ENCODE measurements around the gene NKAIN2. TPM values are rescaled to one million over a fixed set of nuclear protein-coding genes. Genes with fewer than 3 reads are reported as not detected.

NKAIN2 gene
- total RNA-seq, 1 experiment from 2014 or later: not detected

DNA sequence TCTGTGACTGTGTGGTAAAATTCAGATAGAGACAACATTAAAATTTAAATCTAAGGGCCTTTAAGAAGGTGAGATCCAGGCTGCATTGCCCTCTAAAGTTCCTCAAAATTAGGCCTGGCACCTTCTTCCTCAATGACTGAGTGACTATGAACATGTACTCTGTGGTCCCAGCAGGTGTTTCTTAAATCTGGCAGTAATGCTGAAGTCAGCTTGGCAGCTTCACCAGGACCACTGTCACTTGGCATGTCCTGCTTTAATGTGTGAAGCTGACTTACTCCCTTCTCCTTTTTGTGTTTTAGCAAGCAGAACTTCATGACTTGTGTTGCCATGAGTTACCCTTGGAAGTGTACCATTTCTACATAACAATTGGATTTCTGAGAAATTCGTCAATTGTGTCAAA lies 141.7 kb downstream of the NKAIN2 start:
- no peak overlapping the region for H2AFZ ChIP-seq (ENCODE audit: low read depth, low read length, poor library complexity, severe bottlenecking)
- H3K4me1 ChIP-seq (ENCODE audit: control insufficient read depth in 1 of 2, insufficient read depth in 2 of 2, low read length in 2 of 2): no peaks in the 10 kb centered on the region
- DNase-seq (ENCODE audit: low read depth, low spot score): no peak
- intact Hi-C loops (cut with micrococcal nuclease): no loop called here
- H4K20me1 ChIP-seq (ENCODE audit: insufficient read depth): no peaks in the 10 kb centered on the region
- no peaks in the 10 kb centered on the region for H3K27me3 ChIP-seq (ENCODE audit: insufficient read depth, low read length)
- H3K9me2 ChIP-seq (ENCODE audit: insufficient read depth): no peaks in the 10 kb centered on the region
- no peak for ATAC-seq
- H3K4me3 ChIP-seq (replicated peaks in 1 of 2; ENCODE audit: low read depth in 1 of 2, low read length in 2 of 2): no peak overlapping the region
- H3K4me2 ChIP-seq (ENCODE audit: low read length): no peak overlapping the region
- no peak for TF ChIP-seq JUND (IDR thresholded peaks at IDR 0.05)
- TF ChIP-seq CEBPB (IDR thresholded peaks at IDR 0.05; ENCODE audit: low read depth): no peak
- no peak for TF ChIP-seq ZNF274 (IDR thresholded peaks at IDR 0.05; ENCODE audit: low read depth, low read length)
- TF ChIP-seq EZH2phosphoT487 (IDR thresholded peaks at IDR 0.05; ENCODE audit: borderline replicate concordance): no peak
- no peak overlapping the region for H3K27ac ChIP-seq (ENCODE audit: low read depth, low read length)
- no peak overlapping the region for H3K9ac ChIP-seq (ENCODE audit: low read length)
- no peaks in the 10 kb centered on the region for H3K79me2 ChIP-seq (ENCODE audit: insufficient read depth, low read length)
- no peaks in the 10 kb centered on the region for H3K36me3 ChIP-seq (ENCODE audit: control insufficient read depth in 1 of 2, insufficient read depth in 2 of 2, low read length in 2 of 2)
- CTCF ChIA-PET: no interaction called here
- H3K9me3 ChIP-seq (ENCODE audit: control insufficient read depth in 1 of 2, insufficient read depth in 1 of 2, low read depth in 1 of 2, low read length in 2 of 2): no peaks in the 10 kb centered on the region
- RAD21 ChIA-PET (ENCODE audit: low non-redundant PET in 1 of 2, low total read pairs in 2 of 2, uncharacterized antibody in 2 of 2, unreplicated experiment in 2 of 2): no interaction called here
- no TSS peak for BruUV-seq (replicated peaks)
- POLR2A ChIA-PET: no interaction called here

DNA sequence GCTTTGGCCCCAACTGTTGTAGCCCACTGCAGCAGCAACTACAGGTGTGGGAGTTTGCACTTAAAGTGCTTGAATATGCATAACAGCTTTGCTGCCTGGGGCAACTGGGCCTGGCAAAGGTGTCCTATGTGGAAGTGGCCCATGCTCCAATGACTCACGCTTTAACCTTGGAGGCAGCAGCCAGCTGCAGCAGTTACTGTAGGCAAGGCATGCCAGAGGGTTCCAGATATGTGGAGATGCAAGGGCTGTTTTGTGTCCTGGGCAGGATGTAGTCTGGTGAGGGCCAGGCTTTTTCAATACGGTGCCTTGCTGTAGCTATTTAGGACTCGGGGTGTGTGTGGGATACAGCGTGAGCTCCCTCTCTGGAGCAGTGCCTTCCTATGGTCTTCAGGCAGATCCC lies 150.3 kb downstream of the NKAIN2 start:
- no peaks in the 10 kb centered on the region for H3K79me2 ChIP-seq (ENCODE audit: insufficient read depth, low read length)
- H3K9ac ChIP-seq (ENCODE audit: low read length): no peak overlapping the region
- no peak overlapping the region for H3K4me3 ChIP-seq (replicated peaks in 1 of 2; ENCODE audit: low read depth in 1 of 2, low read length in 2 of 2)
- no peaks in the 10 kb centered on the region for H4K20me1 ChIP-seq (ENCODE audit: insufficient read depth)
- no peaks in the 10 kb centered on the region for H3K36me3 ChIP-seq (ENCODE audit: control insufficient read depth in 1 of 2, insufficient read depth in 2 of 2, low read length in 2 of 2)
- DNase-seq (ENCODE audit: low read depth, low spot score) (no peak), ATAC-seq (no peak)
- BruUV-seq (replicated peaks): no TSS peak
- intact Hi-C loops (cut with micrococcal nuclease): no loop called here
- no peak overlapping the region for H3K4me2 ChIP-seq (ENCODE audit: low read length)
- H3K4me1 ChIP-seq (ENCODE audit: control insufficient read depth in 1 of 2, insufficient read depth in 2 of 2, low read length in 2 of 2): no peaks in the 10 kb centered on the region
- H3K9me3 ChIP-seq (ENCODE audit: control insufficient read depth in 1 of 2, insufficient read depth in 1 of 2, low read depth in 1 of 2, low read length in 2 of 2): no peaks in the 10 kb centered on the region
- H2AFZ ChIP-seq (ENCODE audit: low read depth, low read length, poor library complexity, severe bottlenecking): no peak overlapping the region
- H3K9me2 ChIP-seq (ENCODE audit: insufficient read depth): no peaks in the 10 kb centered on the region
- ChIA-PET POLR2A (no interaction called here), RAD21 (ENCODE audit: low non-redundant PET in 1 of 2, low total read pairs in 2 of 2, uncharacterized antibody in 2 of 2, unreplicated experiment in 2 of 2) (no interaction called here), CTCF (no interaction called here)
- no peaks in the 10 kb centered on the region for H3K27me3 ChIP-seq (ENCODE audit: insufficient read depth, low read length)
- no peak overlapping the region for H3K27ac ChIP-seq (ENCODE audit: low read depth, low read length)
- TF ChIP-seq, protein P1, sequence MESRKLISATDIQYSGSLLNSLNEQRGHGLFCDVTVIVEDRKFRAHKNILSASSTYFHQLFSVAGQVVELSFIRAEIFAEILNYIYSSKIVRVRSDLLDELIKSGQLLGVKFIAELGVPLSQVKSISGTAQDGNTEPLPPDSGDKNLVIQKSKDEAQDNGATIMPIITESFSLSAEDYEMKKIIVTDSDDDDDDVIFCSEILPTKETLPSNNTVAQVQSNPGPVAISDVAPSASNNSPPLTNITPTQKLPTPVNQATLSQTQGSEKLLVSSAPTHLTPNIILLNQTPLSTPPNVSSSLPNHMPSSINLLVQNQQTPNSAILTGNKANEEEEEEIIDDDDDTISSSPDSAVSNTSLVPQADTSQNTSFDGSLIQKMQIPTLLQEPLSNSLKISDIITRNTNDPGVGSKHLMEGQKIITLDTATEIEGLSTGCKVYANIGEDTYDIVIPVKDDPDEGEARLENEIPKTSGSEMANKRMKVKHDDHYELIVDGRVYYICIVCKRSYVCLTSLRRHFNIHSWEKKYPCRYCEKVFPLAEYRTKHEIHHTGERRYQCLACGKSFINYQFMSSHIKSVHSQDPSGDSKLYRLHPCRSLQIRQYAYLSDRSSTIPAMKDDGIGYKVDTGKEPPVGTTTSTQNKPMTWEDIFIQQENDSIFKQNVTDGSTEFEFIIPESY (IDR thresholded peaks at IDR 0.05; ENCODE audit: extremely low read depth, insufficient replicate concordance, low read length): no peak
- TF ChIP-seq SRF (IDR thresholded peaks at IDR 0.05; ENCODE audit: low read depth) (no peak), CEBPB (IDR thresholded peaks at IDR 0.05; ENCODE audit: low read depth) (no peak), SP1 (IDR thresholded peaks at IDR 0.05; ENCODE audit: low read depth) (no peak), EZH2 (IDR thresholded peaks at IDR 0.05) (no peak), YY1 (IDR thresholded peaks at IDR 0.05; ENCODE audit: extremely low read depth, insufficient replicate concordance, low read depth, low read length) (no peak), ELF1 (IDR thresholded peaks at IDR 0.05; ENCODE audit: borderline replicate concordance, low read depth) (no peak), SIN3A (IDR thresholded peaks at IDR 0.05; ENCODE audit: low read depth) (no peak), CBX3 (IDR thresholded peaks at IDR 0.05; ENCODE audit: low read depth) (no peak), POLR2AphosphoS5 (IDR thresholded peaks at IDR 0.05; ENCODE audit: low read depth, low read length) (no peak), JUND (IDR thresholded peaks at IDR 0.05) (no peak)
- TF ChIP-seq, protein P2, sequence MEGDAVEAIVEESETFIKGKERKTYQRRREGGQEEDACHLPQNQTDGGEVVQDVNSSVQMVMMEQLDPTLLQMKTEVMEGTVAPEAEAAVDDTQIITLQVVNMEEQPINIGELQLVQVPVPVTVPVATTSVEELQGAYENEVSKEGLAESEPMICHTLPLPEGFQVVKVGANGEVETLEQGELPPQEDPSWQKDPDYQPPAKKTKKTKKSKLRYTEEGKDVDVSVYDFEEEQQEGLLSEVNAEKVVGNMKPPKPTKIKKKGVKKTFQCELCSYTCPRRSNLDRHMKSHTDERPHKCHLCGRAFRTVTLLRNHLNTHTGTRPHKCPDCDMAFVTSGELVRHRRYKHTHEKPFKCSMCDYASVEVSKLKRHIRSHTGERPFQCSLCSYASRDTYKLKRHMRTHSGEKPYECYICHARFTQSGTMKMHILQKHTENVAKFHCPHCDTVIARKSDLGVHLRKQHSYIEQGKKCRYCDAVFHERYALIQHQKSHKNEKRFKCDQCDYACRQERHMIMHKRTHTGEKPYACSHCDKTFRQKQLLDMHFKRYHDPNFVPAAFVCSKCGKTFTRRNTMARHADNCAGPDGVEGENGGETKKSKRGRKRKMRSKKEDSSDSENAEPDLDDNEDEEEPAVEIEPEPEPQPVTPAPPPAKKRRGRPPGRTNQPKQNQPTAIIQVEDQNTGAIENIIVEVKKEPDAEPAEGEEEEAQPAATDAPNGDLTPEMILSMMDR (IDR thresholded peaks at IDR 0.05 in 2 of 3, conservative IDR thresholded peaks at IDR 0.05 in 1 of 3; ENCODE audit: borderline replicate concordance in 1 of 3, insufficient read depth in 1 of 3, low read depth in 2 of 3, low read length in 2 of 3): no peak
